ENCODE data around the gene USP7. TPM values are rescaled to one million over a fixed set of nuclear protein-coding genes. Genes with fewer than 3 reads are reported as not detected.
A peak's percentile ranks its signal among the peaks of the same experiment; 100 is the strongest.

Gene USP7
- total RNA-seq, 2 experiments from 2014 or later: 259 to 268 TPM

GRCh38 chr16:8907096-8907495, 56.6 kb downstream of the USP7 start:
- Histone ChIP-seq H3K27me3 (ENCODE audit: control insufficient read depth in 1 of 2, insufficient read depth in 2 of 2, low read length in 2 of 2) (no peaks in the 10 kb centered on the region), H3K9me3 (ENCODE audit: control insufficient read depth in 1 of 2, insufficient read depth in 1 of 2, low read length in 2 of 2) (no peaks in the 10 kb centered on the region), H3K4me1 (ENCODE audit: insufficient read depth, low read length) (peaks cover 16% of the 10 kb centered on the region), H3K4me3 (ENCODE audit: low read length) (no peak overlapping the region), H3K36me3 (ENCODE audit: insufficient read depth, low read length) (peaks cover 99% of the 10 kb centered on the region), H3K27ac (ENCODE audit: low read depth in 1 of 2, low read length in 2 of 2) (no peak overlapping the region)
- TF ChIP-seq CTCF (IDR thresholded peaks at IDR 0.05): no peak
- ATAC-seq (ENCODE audit: poor library complexity) (no peak), DNase-seq (no peak)
- POLR2A ChIA-PET: no interaction called here
- intact Hi-C loops (cut with DNase I, micrococcal nuclease): loop anchor here (5.0 to 10.0 kb wide), 4 partner anchors 40 to 230 kb away; no protein-coding TSS in a partner anchor
- Mint-ChIP-seq H3K4me3 (no peak overlapping the region), H3K27ac (no peak overlapping the region), H3K27me3 (no peaks in the 10 kb centered on the region), H3K9me3 (no peaks in the 10 kb centered on the region), H3K4me1 (ENCODE audit: low read depth) (peaks cover 23% of the 10 kb centered on the region), H3K36me3 (ENCODE audit: low read depth) (peaks cover 96% of the 10 kb centered on the region)
- CTCF ChIA-PET: interaction anchor here (1.7 kb wide), 1 partner anchor 29 kb away, joined by 4 read pairs; no protein-coding TSS in a partner anchor

- peaks cover 96% of the 10 kb centered on the region for H3K36me3 Mint-ChIP-seq (ENCODE audit: low read depth)
- ChIA-PET POLR2A (no interaction called here), CTCF (no interaction called here)
- no peaks in the 10 kb centered on the region for H3K27me3 Mint-ChIP-seq
- no peaks in the 10 kb centered on the region for H3K9me3 Mint-ChIP-seq
- no peak overlapping the region for H3K4me3 ChIP-seq (ENCODE audit: low read length)
- ATAC-seq (ENCODE audit: poor library complexity): no peak
- no peak for TF ChIP-seq CTCF (IDR thresholded peaks at IDR 0.05)
- H3K4me1 ChIP-seq (ENCODE audit: insufficient read depth, low read length): peaks cover 11% of the 10 kb centered on the region
- H3K9me3 ChIP-seq (ENCODE audit: control insufficient read depth in 1 of 2, insufficient read depth in 1 of 2, low read length in 2 of 2): no peaks in the 10 kb centered on the region
- H3K27me3 ChIP-seq (ENCODE audit: control insufficient read depth in 1 of 2, insufficient read depth in 2 of 2, low read length in 2 of 2): no peaks in the 10 kb centered on the region
- intact Hi-C loops (cut with DNase I, micrococcal nuclease): loop anchor here (1.0 to 10.0 kb wide), 6 partner anchors 26 to 231 kb away; no protein-coding TSS in a partner anchor
- peaks cover 99% of the 10 kb centered on the region for H3K36me3 ChIP-seq (ENCODE audit: insufficient read depth, low read length)
- no peak overlapping the region for H3K27ac ChIP-seq (ENCODE audit: low read depth in 1 of 2, low read length in 2 of 2)
- no peak overlapping the region for H3K4me3 Mint-ChIP-seq
- DNase-seq: no peak
- peak overlapping the region; percentile 37 for H3K27ac Mint-ChIP-seq
- peaks cover 20% of the 10 kb centered on the region for H3K4me1 Mint-ChIP-seq (ENCODE audit: low read depth)
Observed at GRCh38 chr16:8905795-8906591, 57.7 kb downstream of the USP7 start.

GRCh38 chr16:8905168-8905762, 58.4 kb downstream of the USP7 start:
- ChIA-PET CTCF (no interaction called here), POLR2A (no interaction called here)
- Histone ChIP-seq H3K4me3 (ENCODE audit: low read length) (no peak overlapping the region), H3K9me3 (ENCODE audit: control insufficient read depth in 1 of 2, insufficient read depth in 1 of 2, low read length in 2 of 2) (no peaks in the 10 kb centered on the region), H3K27me3 (ENCODE audit: control insufficient read depth in 1 of 2, insufficient read depth in 2 of 2, low read length in 2 of 2) (no peaks in the 10 kb centered on the region), H3K36me3 (ENCODE audit: insufficient read depth, low read length) (peaks cover 99% of the 10 kb centered on the region), H3K4me1 (ENCODE audit: insufficient read depth, low read length) (peaks cover 11% of the 10 kb centered on the region), H3K27ac (ENCODE audit: low read depth in 1 of 2, low read length in 2 of 2) (no peak overlapping the region)
- peak; percentile 18 for TF ChIP-seq CTCF (IDR thresholded peaks at IDR 0.05)
- intact Hi-C loops (cut with DNase I, micrococcal nuclease): loop anchor here (1.0 to 10.0 kb wide), 6 partner anchors 27 to 232 kb away; no protein-coding TSS in a partner anchor
- Mint-ChIP-seq H3K27ac (peak overlapping the region; percentile 3), H3K27me3 (no peaks in the 10 kb centered on the region), H3K4me1 (ENCODE audit: low read depth) (peaks cover 13% of the 10 kb centered on the region), H3K4me3 (no peak overlapping the region), H3K9me3 (no peaks in the 10 kb centered on the region), H3K36me3 (ENCODE audit: low read depth) (peaks cover 96% of the 10 kb centered on the region)
- DNase-seq: peak in 3 of 14 experiments; percentile 37 to 45 (median 38)
- peak; percentile 51 for ATAC-seq (ENCODE audit: poor library complexity)

Data from CD4-positive, alpha-beta T cell (primary cell).